Spleen (tissue), 13 donors: ENCODE measurements around the gene ADM2. TPM values are rescaled to one million over a fixed set of nuclear protein-coding genes. Genes with fewer than 3 reads are reported as not detected.
"Not testable (repeated sequence)": the region's sequence is repeated elsewhere in the genome, so short reads cannot be mapped to it uniquely, and the experiment has no call there.

Experiments used
- DNase-seq: peaks from one replicate; pipeline ENCODE4 v3.0.0-alpha.2; 2020
- H3K27ac ChIP-seq, 8 donors: fragments of 200-600 bp; sonication (generic) in 7 of 8; 1 replicate in 4 of 8; 2 replicates in 4 of 8; pipeline versions ENCODE4 v1.5.0 to v1.8.0; 2016 to 2021; ENCODE audit warnings: inconsistent platforms in 4 of 8, mild to moderate bottlenecking in 4 of 8, moderate library complexity in 1 of 8
- H3K27me3 ChIP-seq, 7 donors: fragments of 200-600 bp; sonication (generic) in 6 of 7; replicated peaks in 1 of 7; 1 replicate in 4 of 7; 2 replicates in 3 of 7; pipeline versions ENCODE4 v1.5.0 to v1.8.0; 2016 to 2021; ENCODE audit warnings: inconsistent platforms in 3 of 7, mild to moderate bottlenecking in 1 of 7
- H3K36me3 ChIP-seq, 6 donors: fragments of 200-600 bp; sonication (generic) in 5 of 6; 1 replicate in 4 of 6; 2 replicates in 2 of 6; pipeline versions ENCODE4 v1.5.0 to v1.8.0; 2016 to 2021; ENCODE audit warnings: inconsistent platforms in 2 of 6
- H3K4me1 ChIP-seq, 6 donors: fragments of 200-600 bp; sonication (generic) in 5 of 6; 1 replicate in 3 of 6; 2 replicates in 3 of 6; pipeline versions ENCODE4 v1.5.0 to v1.8.0; 2016 to 2021; ENCODE audit warnings: inconsistent platforms in 3 of 6
- H3K4me3 ChIP-seq, 8 donors: fragments of 200-600 bp; sonication (generic) in 7 of 8; 1 replicate in 4 of 8; 2 replicates in 4 of 8; pipeline versions ENCODE4 v1.5.0 to v1.8.0; 2016 to 2021; ENCODE audit warnings: inconsistent platforms in 4 of 8, mild to moderate bottlenecking in 4 of 8, moderate library complexity in 2 of 8
- H3K9me3 ChIP-seq, 8 donors: fragments of 200-600 bp; sonication (generic) in 7 of 8; 1 replicate in 4 of 8; 2 replicates in 4 of 8; pipeline versions ENCODE4 v1.5.0 to v1.8.0; 2016 to 2021; ENCODE audit warnings: inconsistent platforms in 4 of 8
- CTCF ChIP-seq, 11 experiments: fragments of 200-600 bp in 7 of 11; fragments of 450-650 bp in 4 of 11; sonication (generic) in 4 of 11; IDR thresholded peaks in 8 of 11; conservative IDR thresholded peaks in 3 of 11; 1 replicate in 7 of 11; 2 replicates in 4 of 11; pipeline versions ENCODE4 v1.4.0 to v1.8.0; 2016 to 2021; ENCODE audit warnings: antibody characterized with exemption in 11 of 11, inconsistent platforms in 4 of 11, mild to moderate bottlenecking in 1 of 11
- POLR2A ChIP-seq, 3 donors: fragments of 450-650 bp; IDR thresholded peaks; one replicate each; pipeline ENCODE4 v1.5.1; 2017; ENCODE audit warnings: antibody characterized with exemption in 3 of 3, mild to moderate bottlenecking in 1 of 3
- POLR2AphosphoS5 ChIP-seq, 3 donors: sonication (generic); formaldehyde crosslinking; IDR thresholded peaks; one replicate each; pipeline ENCODE4 v1.5.1; 2017; ENCODE audit warnings: antibody characterized with exemption in 3 of 3
- WGBS, 5 donors: extraction: QIAGEN DNeasy Blood & Tissue Kit in 3 of 5; methylation state at CpG; one replicate each; pipeline versions ENCODE4 v1.1.5 to v1.1.7; 2013 to 2018; 5-methylcytosine and 5-hydroxymethylcytosine counted together
- intact Hi-C: fragments of 100-400 bp; cut with DNase I; formaldehyde crosslinking; loops from one replicate; pipeline ENCODE4 v1.15.0; 2023; ENCODE audit warnings: low total_unique reads
- long read RNA-seq, 2 donors: transcript quantifications; one replicate each; lab custom pipeline, GENCODE V29; 2026
- polyA plus RNA-seq, 3 donors: library from polyadenylated mRNA; stranded (reverse); fragments of 200-250 nt; gene quantifications; one replicate each; pipeline ENCODE4 v1.2.1, GENCODE V29; 2013
- total RNA-seq, 7 donors: library from RNA; depleted of rRNA in 3 of 7; stranded (reverse); fragments of >200 nt in 3 of 7; fragmentation: NEBNext Ultra II Directional in 4 of 7; extraction: Animal tissue kit (Norgen Biotek cat#: 25700) in 4 of 7; gene quantifications; one replicate each; pipeline versions ENCODE4 v1.1.0 to v1.2.1, GENCODE V29; 2016 to 2021
- donor health status: healthy with polysubstance abuse.
- donor health status: DM: no; HTN: no; CAD: no; lungs with moderate emphysema.
- donor health status: DM: no; HTN: no; CAD: no.
- donor health status: Bipolar disorder and iron deficiency.
- donor health status: healthy.
- donor health status: DM: no; HTN: no; CAD: no.
- donor health status: DM: yes; HTN: yes; CAD: no.

Gene ADM2
- 1 to 10 TPM; 1.2 to 3.5 (median 2.6) TPM for total RNA-seq
- polyA plus RNA-seq = 1 to 10 TPM in 2 of 3 donors, under 1 TPM in 1; 0.74 to 2.1 (median 1.3) TPM
- long read RNA-seq, donor 1 = 0 reads
- long read RNA-seq, donor 2, full-length matches to known transcripts = 1 of 1 reads
- long read RNA-seq, donor 2, partial matches to known transcripts = 0 of 1 reads
- long read RNA-seq, donor 2, other reads (novel, unspliced or antisense) = 0 of 1 reads

GRCh38 chr22:50481440-50482106, at the start of gene ADM2:
ADM2 (plus strand) TSS chr22:50481543; CDS start chr22:50481848, 305 bp downstream.
- 3 to 6% (median 4%) methylated on average over 12 to 70 of the region's 70 CpGs for WGBS, 5 donors
- intact Hi-C loops = no loop called here
- Histone ChIP-seq H3K27me3 (peaks cover 0 to 63% (median 20%) of the 10 kb centered on the region in 7 donors), H3K9me3 (no peaks in the 10 kb centered on the region), H3K27ac (peak within 1 kb of the TSS in 3 of 8 donors; percentile 55 to 69 (median 62)), H3K4me1 (peaks cover 5 to 33% (median 18%) of the 10 kb centered on the region in 6 donors), H3K36me3 (no peaks in the 10 kb centered on the region), H3K4me3 (peak within 1 kb of the TSS; percentile 51 to 86 (median 58))
- DNase-seq = peak; percentile 93
- TF ChIP-seq POLR2AphosphoS5 (IDR thresholded peaks at IDR 0.05) (peak in 1 of 3 donors; percentile 60), CTCF (IDR thresholded peaks at IDR 0.05 in 8 of 11, conservative IDR thresholded peaks at IDR 0.05 in 3 of 11) (no peak), POLR2A (IDR thresholded peaks at IDR 0.05) (no peak)

DNA sequence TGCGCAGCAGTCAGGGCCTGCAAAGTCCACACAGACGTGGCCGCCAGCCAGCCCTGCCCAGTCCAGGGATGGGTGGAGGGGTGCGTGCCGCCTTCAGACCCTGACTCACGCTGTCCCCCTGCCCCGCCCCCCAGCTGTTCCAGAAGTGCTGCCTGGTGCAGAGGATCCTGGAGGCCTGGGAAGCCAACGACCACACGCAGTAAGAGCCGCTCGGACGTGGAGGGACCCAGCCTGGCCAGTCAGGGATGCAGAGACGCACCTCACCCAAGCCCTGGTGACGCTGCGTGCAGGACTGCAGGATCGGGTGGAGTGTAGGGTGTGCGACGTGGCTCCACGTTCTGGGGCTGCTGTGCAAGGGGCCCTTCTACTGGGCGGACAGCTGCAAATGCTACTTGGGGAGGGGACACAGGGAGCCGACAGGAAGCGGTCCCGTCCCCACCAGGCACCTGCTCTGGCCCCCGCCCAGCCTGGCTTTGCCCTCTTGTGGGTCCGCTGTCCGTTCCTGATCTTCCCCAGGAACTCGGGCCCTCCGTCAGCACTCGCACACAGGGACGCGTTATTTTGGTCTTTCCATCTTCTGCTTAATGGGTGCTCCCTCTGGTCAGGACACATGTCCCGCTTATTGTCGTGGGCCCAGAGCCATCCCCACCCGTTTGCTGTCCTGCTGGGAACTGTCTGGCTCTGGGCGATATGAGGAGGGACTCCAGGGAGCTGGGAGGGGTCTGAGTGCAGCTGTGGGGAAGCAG, 49.0 kb upstream of the ADM2 start:
- peaks cover 7 to 86% (median 81%) of the 10 kb centered on the region in 6 donors for H3K36me3 ChIP-seq
- TF ChIP-seq POLR2AphosphoS5 (IDR thresholded peaks at IDR 0.05) (peak in 1 of 3 donors; percentile 22), CTCF (IDR thresholded peaks at IDR 0.05 in 8 of 11, conservative IDR thresholded peaks at IDR 0.05 in 3 of 11) (no peak), POLR2A (IDR thresholded peaks at IDR 0.05) (no peak)

GRCh38 chr22:50432877-50433510, 48.3 kb upstream of the ADM2 start:
- 91 to 99% (median 96%) methylated on average over 9 to 21 of the region's 24 CpGs for WGBS, 5 donors
- H3K4me1 ChIP-seq, H3K27ac ChIP-seq, H3K9me3 ChIP-seq, H3K4me3 ChIP-seq, H3K27me3 ChIP-seq, DNase-seq, intact Hi-C loops: not testable (repeated sequence)
- peaks cover 7 to 86% (median 81%) of the 10 kb centered on the region in 6 donors for H3K36me3 ChIP-seq

More for the DNA sequence above, 49.0 kb upstream of the ADM2 start:
- DNase-seq = no peak
- 95 to 98% (median 96%) methylated on average over 31 to 35 of the region's 35 CpGs for WGBS, 5 donors
- Histone ChIP-seq H3K4me3 (no peak overlapping the region), H3K27ac (no peak overlapping the region), H3K9me3 (no peaks in the 10 kb centered on the region), H3K27me3 (no peaks in the 10 kb centered on the region), H3K4me1 (no peaks in the 10 kb centered on the region)
- intact Hi-C loops = no loop called here

GRCh38 chr22:50434849-50435248, 46.5 kb upstream of the ADM2 start:
- no peaks in the 10 kb centered on the region for H3K4me1 ChIP-seq
- no peak for TF ChIP-seq CTCF (IDR thresholded peaks at IDR 0.05 in 8 of 11, conservative IDR thresholded peaks at IDR 0.05 in 3 of 11)
- no peak for TF ChIP-seq POLR2A (IDR thresholded peaks at IDR 0.05)
- no peak for TF ChIP-seq POLR2AphosphoS5 (IDR thresholded peaks at IDR 0.05)
- H3K4me3 ChIP-seq = no peak overlapping the region
- intact Hi-C loops = no loop called here
- peaks cover 7 to 86% (median 82%) of the 10 kb centered on the region in 6 donors for H3K36me3 ChIP-seq
- WGBS, 5 donors = 79 to 94% (median 91%) methylated on average over 13 to 24 of the region's 24 CpGs
- no peak overlapping the region for H3K27ac ChIP-seq
- peak; percentile 71 for DNase-seq
- H3K27me3 ChIP-seq = no peaks in the 10 kb centered on the region
- no peaks in the 10 kb centered on the region for H3K9me3 ChIP-seq
